WTC11 (cell line): ENCODE measurements around the gene TAF3. TPM values are rescaled to one million over a fixed set of nuclear protein-coding genes. Genes with fewer than 3 reads are reported as not detected.

Experiments used
- ATAC-seq: fragments of 200-7000 bp; cut with Tn5 transposase; 2 replicates; pipeline ENCODE4 v1.10.0; 2021; ENCODE audit warnings: mild to moderate bottlenecking, moderate library complexity
- CTCF ChIA-PET: fragments of 300-600 bp; sonication (Branson Sonifier 250); formaldehyde crosslinking; loops from one replicate; lab custom pipeline; 2021; ENCODE audit warnings: antibody characterized with exemption; lab: Charles Lee
- POLR2A ChIA-PET: fragments of 350-600 bp; sonication (Branson Sonifier 250); formaldehyde crosslinking; loops from one replicate; lab custom pipeline; 2021; ENCODE audit warnings: antibody characterized with exemption; lab: Charles Lee
- DNase-seq: peaks from one replicate; pipeline ENCODE4 v3.0.0; 2021; ENCODE audit warnings: low spot score
- H3K27ac Mint-ChIP-seq: 2 replicates; pipeline ENCODE4 v1.8.0; 2021; ENCODE audit warnings: mixed read lengths
- H3K27me3 Mint-ChIP-seq: 2 replicates; pipeline ENCODE4 v1.8.0; 2021; ENCODE audit warnings: low read depth, mild to moderate bottlenecking, moderate library complexity, mixed read lengths
- H3K36me3 Mint-ChIP-seq: 2 replicates; pipeline ENCODE4 v1.8.0; 2021; ENCODE audit warnings: mixed read lengths
- H3K4me1 Mint-ChIP-seq: 2 replicates; pipeline ENCODE4 v1.8.0; 2022; ENCODE audit warnings: mixed read lengths
- H3K4me3 Mint-ChIP-seq: 2 replicates; pipeline ENCODE4 v1.8.0; 2021; ENCODE audit warnings: mild to moderate bottlenecking, moderate library complexity, mixed read lengths
- H3K9me3 Mint-ChIP-seq: 2 replicates; pipeline ENCODE4 v1.8.0; 2021; ENCODE audit warnings: mixed read lengths
- CBFB ChIP-seq: sonication (generic); formaldehyde crosslinking; IDR thresholded peaks from 2 replicates; pipeline ENCODE4 v1.8.1; 2022; ENCODE audit warnings: mild to moderate bottlenecking, low read depth, missing genetic modification reagents
- FOXJ3 ChIP-seq: sonication (generic); formaldehyde crosslinking; IDR thresholded peaks from 2 replicates; pipeline ENCODE4 v1.9.0; 2021; ENCODE audit warnings: missing genetic modification reagents, mild to moderate bottlenecking, borderline replicate concordance
- GABPB1 ChIP-seq: sonication (generic); formaldehyde crosslinking; IDR thresholded peaks from 2 replicates; pipeline ENCODE4 v1.8.1; 2023; ENCODE audit warnings: mild to moderate bottlenecking, missing genetic modification reagents
- JUN ChIP-seq: sonication (generic); formaldehyde crosslinking; IDR thresholded peaks from 2 replicates; pipeline ENCODE4 v1.8.0; 2023; ENCODE audit warnings: mild to moderate bottlenecking, missing genetic modification reagents
- MXD4 ChIP-seq: fragments of 250-450 bp; sonication (Bioruptor Pico); IDR thresholded peaks from 2 replicates; pipeline ENCODE4 v1.8.0; 2021; ENCODE audit warnings: mild to moderate bottlenecking, moderate library complexity, borderline replicate concordance
- NFE2L1 ChIP-seq: sonication (generic); formaldehyde crosslinking; IDR thresholded peaks from 2 replicates; pipeline ENCODE4 v1.8.1; 2023; ENCODE audit warnings: missing genetic modification reagents
- NR1H2 ChIP-seq: sonication (generic); formaldehyde crosslinking; IDR thresholded peaks from 2 replicates; pipeline ENCODE4 v1.9.0; 2021; ENCODE audit warnings: mild to moderate bottlenecking, moderate library complexity, missing genetic modification reagents
- OVOL2 ChIP-seq: fragments of 250-450 bp; sonication (Bioruptor Pico); IDR thresholded peaks from 2 replicates; pipeline ENCODE4 v1.9.0; 2021; ENCODE audit warnings: mild to moderate bottlenecking, borderline replicate concordance
- TEAD1 ChIP-seq: sonication (generic); formaldehyde crosslinking; IDR thresholded peaks from 2 replicates; pipeline ENCODE4 v1.8.0; 2022; ENCODE audit warnings: mild to moderate bottlenecking, missing genetic modification reagents
- TEAD4 ChIP-seq: sonication (generic); formaldehyde crosslinking; IDR thresholded peaks from 2 replicates; pipeline ENCODE4 v1.8.0; 2022; ENCODE audit warnings: mild to moderate bottlenecking, missing genetic modification reagents
- ZBTB21 ChIP-seq: sonication (generic); formaldehyde crosslinking; IDR thresholded peaks from 2 replicates; pipeline ENCODE4 v1.8.1; 2023; ENCODE audit warnings: mild to moderate bottlenecking, missing genetic modification reagents, borderline replicate concordance
- ZNF396 ChIP-seq: fragments of 250-450 bp; sonication (Bioruptor Pico); IDR thresholded peaks from 2 replicates; pipeline ENCODE4 v1.8.0; 2021; ENCODE audit warnings: mild to moderate bottlenecking, moderate library complexity, borderline replicate concordance
- ZNF423 ChIP-seq: fragments of 250-450 bp; sonication (Bioruptor Pico); IDR thresholded peaks from 2 replicates; pipeline ENCODE4 v2.1.2; 2022; ENCODE audit warnings: mild to moderate bottlenecking, moderate library complexity
- total RNA-seq: library from RNA; stranded (reverse); gene quantifications from 3 replicates; pipeline ENCODE4 v1.2.3, GENCODE V29; 2021
- TF ChIP-seq, protein P1 (sequence below): sonication (generic); formaldehyde crosslinking; IDR thresholded peaks from 2 replicates; pipeline ENCODE4 v1.8.0; 2023; ENCODE audit warnings: mild to moderate bottlenecking, missing genetic modification reagents
- TF ChIP-seq, protein P2 (sequence below): sonication (generic); formaldehyde crosslinking; IDR thresholded peaks from 2 replicates; pipeline ENCODE4 v1.8.1; 2022; ENCODE audit warnings: low read depth, mild to moderate bottlenecking, moderate library complexity, missing genetic modification reagents, borderline replicate concordance
- TF ChIP-seq, protein P3 (sequence below): sonication (generic); formaldehyde crosslinking; IDR thresholded peaks from 2 replicates; pipeline ENCODE4 v1.8.1; 2022; ENCODE audit warnings: mild to moderate bottlenecking, moderate library complexity, missing genetic modification reagents
- TF ChIP-seq, protein P4 (sequence below): sonication (generic); formaldehyde crosslinking; IDR thresholded peaks from 2 replicates; pipeline ENCODE4 v1.8.1; 2023; ENCODE audit warnings: mild to moderate bottlenecking, missing genetic modification reagents

The TAF3 gene
- total RNA-seq, 1 experiment from 2014 or later: 8.9 TPM

DNA sequence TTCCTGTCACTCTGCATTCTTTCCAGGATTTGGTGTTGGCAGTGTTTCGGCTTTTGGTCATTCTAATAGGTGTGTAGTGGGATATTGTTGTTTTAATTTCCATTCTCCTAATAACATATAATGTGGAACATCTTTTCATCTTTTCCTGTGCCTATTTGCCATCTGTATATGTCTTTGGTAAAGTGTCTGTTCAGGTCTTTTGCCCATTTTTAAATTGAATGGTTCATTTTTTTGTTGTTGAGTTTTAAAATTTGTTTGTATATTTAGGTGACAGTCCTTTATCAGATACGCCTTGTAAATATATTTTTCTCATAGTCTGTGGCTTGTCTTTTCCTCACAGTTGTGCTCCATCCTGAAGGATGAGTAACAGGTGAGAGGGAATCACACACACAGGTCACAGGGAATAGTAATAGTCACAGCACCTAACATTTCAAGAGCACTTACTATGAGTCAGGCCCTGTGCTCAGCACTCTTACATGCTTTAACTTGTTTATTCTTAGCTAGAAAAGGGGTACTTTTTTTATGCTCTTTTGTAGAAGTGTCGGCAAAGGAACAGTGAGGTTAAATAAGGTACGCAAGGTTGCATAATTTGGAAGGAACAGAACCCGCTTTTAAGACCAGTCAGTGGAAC is 119.1 kb downstream of the TAF3 start (continued):
- TF ChIP-seq, protein P1, sequence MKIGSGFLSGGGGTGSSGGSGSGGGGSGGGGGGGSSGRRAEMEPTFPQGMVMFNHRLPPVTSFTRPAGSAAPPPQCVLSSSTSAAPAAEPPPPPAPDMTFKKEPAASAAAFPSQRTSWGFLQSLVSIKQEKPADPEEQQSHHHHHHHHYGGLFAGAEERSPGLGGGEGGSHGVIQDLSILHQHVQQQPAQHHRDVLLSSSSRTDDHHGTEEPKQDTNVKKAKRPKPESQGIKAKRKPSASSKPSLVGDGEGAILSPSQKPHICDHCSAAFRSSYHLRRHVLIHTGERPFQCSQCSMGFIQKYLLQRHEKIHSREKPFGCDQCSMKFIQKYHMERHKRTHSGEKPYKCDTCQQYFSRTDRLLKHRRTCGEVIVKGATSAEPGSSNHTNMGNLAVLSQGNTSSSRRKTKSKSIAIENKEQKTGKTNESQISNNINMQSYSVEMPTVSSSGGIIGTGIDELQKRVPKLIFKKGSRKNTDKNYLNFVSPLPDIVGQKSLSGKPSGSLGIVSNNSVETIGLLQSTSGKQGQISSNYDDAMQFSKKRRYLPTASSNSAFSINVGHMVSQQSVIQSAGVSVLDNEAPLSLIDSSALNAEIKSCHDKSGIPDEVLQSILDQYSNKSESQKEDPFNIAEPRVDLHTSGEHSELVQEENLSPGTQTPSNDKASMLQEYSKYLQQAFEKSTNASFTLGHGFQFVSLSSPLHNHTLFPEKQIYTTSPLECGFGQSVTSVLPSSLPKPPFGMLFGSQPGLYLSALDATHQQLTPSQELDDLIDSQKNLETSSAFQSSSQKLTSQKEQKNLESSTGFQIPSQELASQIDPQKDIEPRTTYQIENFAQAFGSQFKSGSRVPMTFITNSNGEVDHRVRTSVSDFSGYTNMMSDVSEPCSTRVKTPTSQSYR (CRISPR knock-in tag): no peak
- TF ChIP-seq GABPB1 (CRISPR knock-in tag): no peak
- no peak for TF ChIP-seq OVOL2 (CRISPR knock-in tag)

DNA sequence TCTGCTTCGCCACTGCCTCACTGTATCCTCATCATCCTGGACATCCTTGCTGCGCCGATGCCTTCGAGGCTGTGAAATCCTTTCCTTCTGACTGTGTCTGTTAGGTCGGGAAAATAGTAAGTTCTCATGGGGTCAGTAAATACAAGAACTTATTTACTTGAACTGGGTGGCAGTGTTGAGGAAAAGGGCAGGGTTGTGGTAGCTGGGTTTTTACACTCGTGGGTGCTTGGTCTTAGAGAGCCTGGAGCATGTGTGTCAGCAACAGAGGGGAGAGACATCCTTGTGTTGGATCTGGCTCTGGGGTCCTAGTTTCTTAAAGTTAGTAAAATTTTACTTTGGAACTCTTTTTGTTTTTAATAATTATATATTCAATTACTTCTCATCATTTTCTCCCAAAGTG is 123.3 kb downstream of the TAF3 start:
- Mint-ChIP-seq H3K4me3 (no peak overlapping the region), H3K27me3 (no peaks in the 10 kb centered on the region), H3K36me3 (no peaks in the 10 kb centered on the region), H3K27ac (peak overlapping the region; percentile 67; the same call in 1 of the 2 replicates), H3K9me3 (peaks cover 9% of the 10 kb centered on the region), H3K4me1 (peaks cover 34% of the 10 kb centered on the region)
- CTCF ChIA-PET: no interaction called here
- ATAC-seq (no peak; the same call in 1 of the 2 replicates), DNase-seq (no peak)
- POLR2A ChIA-PET: no interaction called here
- TF ChIP-seq, protein P2, sequence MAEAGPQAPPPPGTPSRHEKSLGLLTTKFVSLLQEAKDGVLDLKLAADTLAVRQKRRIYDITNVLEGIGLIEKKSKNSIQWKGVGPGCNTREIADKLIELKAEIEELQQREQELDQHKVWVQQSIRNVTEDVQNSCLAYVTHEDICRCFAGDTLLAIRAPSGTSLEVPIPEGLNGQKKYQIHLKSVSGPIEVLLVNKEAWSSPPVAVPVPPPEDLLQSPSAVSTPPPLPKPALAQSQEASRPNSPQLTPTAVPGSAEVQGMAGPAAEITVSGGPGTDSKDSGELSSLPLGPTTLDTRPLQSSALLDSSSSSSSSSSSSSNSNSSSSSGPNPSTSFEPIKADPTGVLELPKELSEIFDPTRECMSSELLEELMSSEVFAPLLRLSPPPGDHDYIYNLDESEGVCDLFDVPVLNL (CRISPR knock-in tag): no peak
- no peak for TF ChIP-seq NFE2L1 (CRISPR knock-in tag)
- no peak for TF ChIP-seq TEAD4 (CRISPR knock-in tag)
- TF ChIP-seq NR1H2 (CRISPR knock-in tag): no peak
- TF ChIP-seq, protein P1 (CRISPR knock-in tag): no peak
- TF ChIP-seq CBFB: no peak
- no peak for TF ChIP-seq ZNF423 (CRISPR knock-in tag)
- TF ChIP-seq FOXJ3 (CRISPR knock-in tag): no peak
- TF ChIP-seq ZBTB21: no peak
- no peak for TF ChIP-seq JUN
- no peak for TF ChIP-seq ZNF396
- TF ChIP-seq, protein P3, sequence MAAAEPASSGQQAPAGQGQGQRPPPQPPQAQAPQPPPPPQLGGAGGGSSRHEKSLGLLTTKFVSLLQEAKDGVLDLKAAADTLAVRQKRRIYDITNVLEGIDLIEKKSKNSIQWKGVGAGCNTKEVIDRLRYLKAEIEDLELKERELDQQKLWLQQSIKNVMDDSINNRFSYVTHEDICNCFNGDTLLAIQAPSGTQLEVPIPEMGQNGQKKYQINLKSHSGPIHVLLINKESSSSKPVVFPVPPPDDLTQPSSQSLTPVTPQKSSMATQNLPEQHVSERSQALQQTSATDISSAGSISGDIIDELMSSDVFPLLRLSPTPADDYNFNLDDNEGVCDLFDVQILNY (CRISPR knock-in tag): no peak
- no peak for TF ChIP-seq TEAD1
- TF ChIP-seq, protein P4, sequence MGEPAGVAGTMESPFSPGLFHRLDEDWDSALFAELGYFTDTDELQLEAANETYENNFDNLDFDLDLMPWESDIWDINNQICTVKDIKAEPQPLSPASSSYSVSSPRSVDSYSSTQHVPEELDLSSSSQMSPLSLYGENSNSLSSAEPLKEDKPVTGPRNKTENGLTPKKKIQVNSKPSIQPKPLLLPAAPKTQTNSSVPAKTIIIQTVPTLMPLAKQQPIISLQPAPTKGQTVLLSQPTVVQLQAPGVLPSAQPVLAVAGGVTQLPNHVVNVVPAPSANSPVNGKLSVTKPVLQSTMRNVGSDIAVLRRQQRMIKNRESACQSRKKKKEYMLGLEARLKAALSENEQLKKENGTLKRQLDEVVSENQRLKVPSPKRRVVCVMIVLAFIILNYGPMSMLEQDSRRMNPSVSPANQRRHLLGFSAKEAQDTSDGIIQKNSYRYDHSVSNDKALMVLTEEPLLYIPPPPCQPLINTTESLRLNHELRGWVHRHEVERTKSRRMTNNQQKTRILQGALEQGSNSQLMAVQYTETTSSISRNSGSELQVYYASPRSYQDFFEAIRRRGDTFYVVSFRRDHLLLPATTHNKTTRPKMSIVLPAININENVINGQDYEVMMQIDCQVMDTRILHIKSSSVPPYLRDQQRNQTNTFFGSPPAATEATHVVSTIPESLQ (CRISPR knock-in tag): no peak
- no peak for TF ChIP-seq MXD4 (CRISPR knock-in tag)
